ENCODE measurements around the gene NAV2.

Gene NAV2

DNA sequence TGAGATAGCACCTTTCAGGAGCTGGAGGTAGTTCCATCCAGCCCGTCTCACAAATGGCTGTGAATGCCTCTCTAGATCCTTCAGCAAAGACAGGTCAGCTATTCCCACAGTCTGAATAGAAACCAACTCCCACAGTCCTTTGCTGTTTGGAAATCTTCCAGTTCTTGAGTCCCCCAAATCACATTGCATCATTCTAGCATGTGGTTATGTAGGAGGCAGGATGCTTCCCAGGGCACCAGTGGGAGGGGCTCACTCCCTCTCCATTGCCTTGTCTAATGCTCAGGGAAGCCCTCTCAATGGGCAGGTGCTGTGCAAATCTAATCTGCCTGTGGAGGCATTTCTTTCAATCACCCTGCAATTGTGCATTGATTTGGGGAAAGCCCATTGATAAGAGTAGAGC is 14.6 kb downstream of the NAV2 start:
- no peak for DNase-seq (ENCODE audit: low read depth in 1 of 2, low spot score in 1 of 2)
- TF ChIP-seq JUND (IDR thresholded peaks at IDR 0.05; ENCODE audit: low read depth) = no peak
- in situ Hi-C loops (cut with HindIII; ENCODE audit: low pct_unique_long_range_greater_than_20kb, low sequenced_read_pairs) = no loop called here

- TF ChIP-seq JUND (IDR thresholded peaks at IDR 0.05; ENCODE audit: low read depth) = no peak
- in situ Hi-C loops (cut with HindIII; ENCODE audit: low pct_unique_long_range_greater_than_20kb, low sequenced_read_pairs) = no loop called here
- no peak for DNase-seq (ENCODE audit: low read depth in 1 of 2, low spot score in 1 of 2)
Observed at GRCh38 chr11:19728436-19728835, 15.8 kb downstream of the NAV2 start.

- no peak for DNase-seq (ENCODE audit: low read depth in 1 of 2, low spot score in 1 of 2)
- TF ChIP-seq JUND (IDR thresholded peaks at IDR 0.05; ENCODE audit: low read depth) = no peak
- in situ Hi-C loops (cut with HindIII; ENCODE audit: low pct_unique_long_range_greater_than_20kb, low sequenced_read_pairs) = no loop called here
Observed at GRCh38 chr11:19729141-19729540, 16.5 kb downstream of the NAV2 start.

GRCh38 chr11:19730373-19730772 is 17.7 kb downstream of the NAV2 start:
- no peak for DNase-seq (ENCODE audit: low read depth in 1 of 2, low spot score in 1 of 2)
- no peak for TF ChIP-seq JUND (IDR thresholded peaks at IDR 0.05; ENCODE audit: low read depth)
- in situ Hi-C loops (cut with HindIII; ENCODE audit: low pct_unique_long_range_greater_than_20kb, low sequenced_read_pairs) = no loop called here

DNA sequence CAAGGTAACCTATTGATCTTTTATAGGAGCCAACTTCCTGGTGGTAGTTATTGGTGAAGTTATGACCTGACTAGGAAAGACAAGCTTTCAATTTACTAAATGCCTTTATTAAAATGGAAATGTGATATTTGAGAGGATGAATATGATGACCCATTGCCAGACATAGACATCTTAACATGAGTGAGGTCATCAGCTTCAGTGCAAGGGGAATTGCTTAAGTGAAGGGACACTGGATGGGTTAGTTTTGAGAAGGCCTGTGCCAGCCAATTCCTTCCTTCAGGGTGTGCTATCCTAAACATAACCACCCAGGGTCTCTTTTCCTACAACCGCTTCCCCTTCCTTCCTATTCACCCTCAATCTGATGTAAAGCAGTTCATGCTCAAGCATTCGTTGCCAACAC is 21.5 kb downstream of the NAV2 start:
- in situ Hi-C loops (cut with HindIII; ENCODE audit: low pct_unique_long_range_greater_than_20kb, low sequenced_read_pairs) = no loop called here
- no peak for TF ChIP-seq JUND (IDR thresholded peaks at IDR 0.05; ENCODE audit: low read depth)
- DNase-seq (ENCODE audit: low read depth in 1 of 2, low spot score in 1 of 2) = no peak

DNA sequence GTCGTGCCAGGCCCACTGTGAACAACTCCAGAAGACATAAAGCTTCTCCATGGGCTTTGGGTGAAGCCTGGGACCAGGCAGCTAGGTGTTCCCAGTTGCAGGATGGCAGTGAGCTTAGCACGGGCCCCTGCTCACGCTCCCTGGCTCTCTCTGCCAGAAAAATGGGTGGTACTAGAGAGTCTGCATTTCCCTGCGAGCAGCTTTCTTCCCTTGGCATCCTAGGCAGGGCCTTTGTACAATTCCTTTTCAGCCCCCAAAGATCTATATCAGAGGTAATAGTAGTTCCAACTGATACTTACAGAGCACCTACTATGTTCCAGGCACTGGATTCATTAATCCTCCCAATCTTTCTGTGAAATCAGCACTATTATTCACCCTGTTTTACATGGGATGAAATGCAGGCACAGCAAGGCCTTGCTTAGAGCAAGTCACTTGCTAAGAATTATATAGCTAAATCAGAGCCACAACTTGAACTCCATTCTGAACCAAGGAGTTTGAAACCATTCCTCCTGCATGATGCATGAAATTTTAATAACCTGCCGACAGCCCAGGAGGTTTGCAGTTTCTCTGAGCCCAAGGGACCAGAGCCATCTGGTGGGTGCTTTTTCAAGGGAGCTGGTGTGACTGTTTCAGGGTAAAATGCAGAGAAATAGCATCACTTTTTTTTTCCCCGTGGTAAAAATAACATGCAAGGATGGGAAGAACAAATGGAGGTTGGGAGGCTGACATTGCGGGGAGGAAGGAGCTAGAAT is 22.7 kb downstream of the NAV2 start:
- no peak for DNase-seq (ENCODE audit: low read depth in 1 of 2, low spot score in 1 of 2)
- TF ChIP-seq JUND (IDR thresholded peaks at IDR 0.05; ENCODE audit: low read depth) = no peak
- in situ Hi-C loops (cut with HindIII; ENCODE audit: low pct_unique_long_range_greater_than_20kb, low sequenced_read_pairs) = no loop called here

DNA sequence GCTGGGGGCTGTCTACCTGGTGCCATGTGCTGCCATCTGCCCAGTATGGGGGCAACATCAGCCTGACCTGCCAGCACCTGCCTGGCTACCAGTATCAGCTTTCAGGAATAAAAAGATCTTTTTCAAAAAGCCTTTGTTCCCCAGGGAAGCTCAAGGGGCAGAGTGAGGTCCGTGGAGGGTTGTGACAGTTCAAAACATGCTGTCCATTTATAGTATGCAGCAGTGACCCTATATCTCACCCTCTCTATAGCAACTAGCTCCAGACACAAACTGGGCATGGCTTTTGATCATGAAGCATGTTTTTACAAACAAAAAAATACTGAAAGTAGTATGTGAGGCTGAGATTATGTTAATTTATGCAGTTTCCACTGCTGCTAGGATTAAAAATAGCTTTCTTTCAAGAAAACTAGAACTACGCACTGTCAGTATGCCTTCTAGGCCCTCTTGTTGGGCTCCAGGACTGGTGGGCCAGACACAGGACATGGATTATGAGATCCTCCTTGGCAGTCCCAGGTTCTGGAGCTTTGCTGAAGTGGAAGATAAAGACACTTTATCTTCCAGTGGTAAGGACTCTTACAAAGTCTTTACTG is 23.4 kb downstream of the NAV2 start:
- no peak for DNase-seq (ENCODE audit: low read depth in 1 of 2, low spot score in 1 of 2)
- no peak for TF ChIP-seq JUND (IDR thresholded peaks at IDR 0.05; ENCODE audit: low read depth)
- in situ Hi-C loops (cut with HindIII; ENCODE audit: low pct_unique_long_range_greater_than_20kb, low sequenced_read_pairs) = no loop called here

DNA sequence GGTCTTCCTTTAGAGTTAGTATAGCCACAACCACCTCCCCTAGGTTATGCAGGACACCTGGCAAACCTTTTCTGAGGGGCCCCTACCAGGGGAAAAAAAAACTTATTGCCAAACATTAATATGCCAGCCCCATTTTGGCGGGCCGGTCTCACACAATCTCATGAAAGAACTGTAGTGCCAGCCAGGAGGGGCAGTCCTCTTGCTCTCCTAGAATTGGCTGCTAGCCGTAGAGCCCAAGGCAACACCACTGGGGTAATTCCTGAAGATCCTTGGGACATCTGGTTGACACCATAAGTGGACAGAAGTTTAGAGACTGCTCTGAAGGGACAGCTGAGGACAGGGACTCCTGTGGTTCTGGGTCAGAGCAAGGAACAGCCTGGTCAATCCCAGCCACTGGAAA is 24.2 kb downstream of the NAV2 start:
- TF ChIP-seq JUND (IDR thresholded peaks at IDR 0.05; ENCODE audit: low read depth) = no peak
- in situ Hi-C loops (cut with HindIII; ENCODE audit: low pct_unique_long_range_greater_than_20kb, low sequenced_read_pairs) = no loop called here
- no peak for DNase-seq (ENCODE audit: low read depth in 1 of 2, low spot score in 1 of 2)

- in situ Hi-C loops (cut with HindIII; ENCODE audit: low pct_unique_long_range_greater_than_20kb, low sequenced_read_pairs) = no loop called here
- DNase-seq (ENCODE audit: low read depth in 1 of 2, low spot score in 1 of 2) = no peak
- no peak for TF ChIP-seq JUND (IDR thresholded peaks at IDR 0.05; ENCODE audit: low read depth)
Observed at GRCh38 chr11:19737575-19737974, 24.9 kb downstream of the NAV2 start.

- in situ Hi-C loops (cut with HindIII; ENCODE audit: low pct_unique_long_range_greater_than_20kb, low sequenced_read_pairs) = no loop called here
- DNase-seq (ENCODE audit: low read depth in 1 of 2, low spot score in 1 of 2) = no peak
- TF ChIP-seq JUND (IDR thresholded peaks at IDR 0.05; ENCODE audit: low read depth) = no peak
Observed at GRCh38 chr11:19738124-19738523, 25.5 kb downstream of the NAV2 start.

DNA sequence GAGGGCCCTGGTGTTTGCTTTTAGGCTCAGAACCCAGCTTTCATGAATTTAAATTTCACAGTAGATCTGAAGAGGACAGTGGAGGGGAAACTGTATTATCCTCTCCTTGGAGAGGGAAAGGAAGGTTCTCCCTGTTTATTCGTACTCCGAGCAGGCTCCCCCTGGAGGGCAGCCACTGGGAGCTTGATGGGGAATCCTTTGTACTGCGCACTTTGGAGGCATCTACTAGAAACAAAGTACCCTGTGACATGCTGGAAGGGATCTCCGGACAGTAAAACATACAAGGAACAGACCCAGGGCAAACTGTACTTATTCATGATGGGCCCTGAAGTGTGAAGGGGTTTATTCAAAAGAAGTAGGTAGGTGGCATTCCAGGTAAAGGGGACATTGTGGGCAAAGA is 27.2 kb downstream of the NAV2 start:
- TF ChIP-seq JUND (IDR thresholded peaks at IDR 0.05; ENCODE audit: low read depth) = no peak
- in situ Hi-C loops (cut with HindIII; ENCODE audit: low pct_unique_long_range_greater_than_20kb, low sequenced_read_pairs) = no loop called here
- DNase-seq (ENCODE audit: low read depth in 1 of 2, low spot score in 1 of 2) = peak in 1 of 2 experiments; percentile 3

DNA sequence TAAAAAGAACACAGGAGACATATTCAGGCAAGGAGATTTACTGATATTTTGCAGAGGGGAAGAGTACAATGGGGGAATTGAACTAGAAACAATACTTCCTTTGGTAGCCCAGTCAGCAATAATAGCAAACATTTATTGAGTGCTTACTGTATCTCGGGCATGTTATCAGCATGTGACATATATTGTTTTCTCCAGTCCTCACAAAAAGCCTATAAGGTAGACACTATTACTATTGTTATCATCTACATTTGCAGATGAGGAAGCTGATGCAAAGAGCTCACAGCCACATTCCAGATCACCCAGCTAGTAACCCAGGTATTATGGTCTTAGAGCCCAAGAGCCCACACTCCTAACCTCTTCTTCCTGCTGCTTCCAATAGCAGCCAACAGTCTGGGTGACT is 27.9 kb downstream of the NAV2 start:
- DNase-seq (ENCODE audit: low read depth in 1 of 2, low spot score in 1 of 2) = no peak
- in situ Hi-C loops (cut with HindIII; ENCODE audit: low pct_unique_long_range_greater_than_20kb, low sequenced_read_pairs) = no loop called here
- TF ChIP-seq JUND (IDR thresholded peaks at IDR 0.05; ENCODE audit: low read depth) = no peak

DNA sequence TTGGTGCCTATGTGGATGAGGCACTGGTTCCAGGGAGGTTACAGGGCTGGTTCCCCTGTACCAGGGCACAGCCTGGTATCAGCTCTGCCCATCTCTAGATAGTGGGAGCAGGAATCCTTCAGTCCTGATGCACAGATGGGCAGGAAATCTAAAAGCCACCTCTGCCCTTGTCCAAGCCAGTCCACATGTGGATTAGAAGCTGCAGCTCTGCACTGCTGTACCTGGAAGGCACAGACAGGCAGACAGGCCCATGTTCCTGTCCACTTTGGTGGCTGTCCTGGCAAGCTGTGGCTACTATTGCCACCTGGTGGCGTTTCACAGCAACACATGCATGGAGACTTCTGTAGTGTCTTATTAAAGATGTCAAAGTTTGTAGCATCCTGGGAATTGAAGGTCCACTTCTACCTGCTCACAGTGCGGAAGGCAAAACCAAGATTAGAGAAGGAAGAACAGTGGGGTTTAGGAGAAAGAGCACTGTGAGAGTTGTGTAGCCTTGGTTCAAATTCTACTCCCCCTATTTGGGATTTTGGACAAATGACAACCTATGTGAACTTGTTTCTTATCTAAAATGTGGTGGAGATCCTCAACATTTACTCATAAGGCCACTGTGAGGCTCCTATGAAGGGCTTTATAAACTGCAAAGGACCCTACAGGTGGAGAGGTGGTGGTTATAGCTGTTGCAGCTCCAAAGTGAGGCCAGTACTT is 30.1 kb downstream of the NAV2 start:
- in situ Hi-C loops (cut with HindIII; ENCODE audit: low pct_unique_long_range_greater_than_20kb, low sequenced_read_pairs) = no loop called here
- peak; percentile 18 to 75 for DNase-seq (ENCODE audit: low read depth in 1 of 2, low spot score in 1 of 2)
- TF ChIP-seq JUND (IDR thresholded peaks at IDR 0.05; ENCODE audit: low read depth) = no peak

Data from T47D (cell line).